Fibroblast of pulmonary artery (primary cell): ENCODE data around the gene GBF1.
"Not testable (repeated sequence)": the region's sequence is repeated elsewhere in the genome, so short reads cannot be mapped to it uniquely, and the experiment has no call there.

Experiments used
- DNase-seq: peaks from one replicate; pipeline ENCODE4 v3.0.0-alpha.2; 2010; ENCODE audit warnings: low read depth
- H3K4me3 ChIP-seq: replicated peaks from 2 replicates; pipeline ENCODE4 v1.5.1; 2011; ENCODE audit warnings: low read depth, mild to moderate bottlenecking, control low read depth, low read length, moderate library complexity
- TF ChIP-seq, protein P1 (sequence below): IDR thresholded peaks from 2 replicates; pipeline ENCODE4 v1.5.1; 2011; ENCODE audit warnings: mild to moderate bottlenecking, control low read depth, low read length, inconsistent platforms; ENCODE audit errors: missing control alignments

GBF1 gene

DNA sequence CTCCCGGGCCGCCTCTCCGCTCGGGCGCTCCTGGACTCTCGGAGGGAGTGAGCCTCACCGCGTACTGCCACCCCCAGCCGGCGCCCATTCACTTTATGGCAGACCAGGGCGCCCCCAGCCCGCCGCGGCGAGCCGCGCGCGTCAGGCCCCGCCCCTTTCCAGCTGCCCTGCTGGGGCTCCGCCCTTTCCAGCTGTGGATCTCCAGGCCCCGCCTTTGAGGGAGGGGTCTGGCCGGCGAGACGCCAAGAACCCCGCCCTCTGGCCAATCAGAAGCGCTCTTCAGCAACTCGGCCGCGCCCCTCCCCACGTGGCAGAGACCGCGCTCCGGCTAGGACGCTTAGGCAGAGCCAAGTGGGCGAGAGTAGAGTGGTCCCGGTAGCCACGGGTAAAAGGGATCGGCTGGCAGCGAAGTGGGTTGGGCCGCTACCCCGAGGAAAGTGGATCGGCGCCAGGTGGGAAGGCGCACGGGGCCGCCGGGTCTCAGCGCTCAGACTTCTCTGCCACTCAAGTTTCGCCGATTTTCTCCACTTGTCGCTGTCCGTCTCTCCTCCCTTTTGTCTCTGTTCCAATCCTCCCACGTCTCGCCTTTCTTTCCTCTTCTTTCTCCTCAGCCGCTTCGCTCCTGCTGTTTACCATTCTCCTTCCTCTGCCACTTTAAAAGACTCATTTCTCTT, 3.8 kb upstream of the GBF1 start, which contains the start of gene PITX3:
TSS of gene PITX3 (minus strand) at position 69 of the 674 bp plus-strand sequence. CDS start 9,432 bp downstream, outside the sequence.
- peak; percentile 93 for DNase-seq
- peak within 1 kb of the TSS; percentile 67 for H3K4me3 ChIP-seq
- TF ChIP-seq, protein P1, sequence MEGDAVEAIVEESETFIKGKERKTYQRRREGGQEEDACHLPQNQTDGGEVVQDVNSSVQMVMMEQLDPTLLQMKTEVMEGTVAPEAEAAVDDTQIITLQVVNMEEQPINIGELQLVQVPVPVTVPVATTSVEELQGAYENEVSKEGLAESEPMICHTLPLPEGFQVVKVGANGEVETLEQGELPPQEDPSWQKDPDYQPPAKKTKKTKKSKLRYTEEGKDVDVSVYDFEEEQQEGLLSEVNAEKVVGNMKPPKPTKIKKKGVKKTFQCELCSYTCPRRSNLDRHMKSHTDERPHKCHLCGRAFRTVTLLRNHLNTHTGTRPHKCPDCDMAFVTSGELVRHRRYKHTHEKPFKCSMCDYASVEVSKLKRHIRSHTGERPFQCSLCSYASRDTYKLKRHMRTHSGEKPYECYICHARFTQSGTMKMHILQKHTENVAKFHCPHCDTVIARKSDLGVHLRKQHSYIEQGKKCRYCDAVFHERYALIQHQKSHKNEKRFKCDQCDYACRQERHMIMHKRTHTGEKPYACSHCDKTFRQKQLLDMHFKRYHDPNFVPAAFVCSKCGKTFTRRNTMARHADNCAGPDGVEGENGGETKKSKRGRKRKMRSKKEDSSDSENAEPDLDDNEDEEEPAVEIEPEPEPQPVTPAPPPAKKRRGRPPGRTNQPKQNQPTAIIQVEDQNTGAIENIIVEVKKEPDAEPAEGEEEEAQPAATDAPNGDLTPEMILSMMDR: no peak

DNA sequence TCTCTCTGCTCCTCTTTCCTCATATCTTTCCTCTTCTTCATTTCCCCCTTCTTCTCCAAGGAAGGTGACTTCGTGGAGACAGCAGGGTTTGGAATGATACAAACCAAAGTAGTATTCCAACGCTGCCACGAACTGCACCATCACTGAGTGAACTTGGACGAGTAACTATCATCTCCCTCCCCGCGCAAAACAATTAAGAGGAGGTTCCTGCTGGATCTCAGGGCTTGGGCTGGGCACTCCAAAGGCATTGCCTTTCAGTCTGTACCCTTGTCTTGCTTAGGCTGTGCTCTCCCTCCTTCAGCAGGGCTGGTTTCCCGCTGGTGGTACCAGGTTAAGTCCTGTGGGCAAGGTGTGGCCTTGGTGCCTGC, 3.2 kb upstream of the GBF1 start:
- no peak for DNase-seq
- TF ChIP-seq, protein P1: no peak
- H3K4me3 ChIP-seq: peak overlapping the region; percentile 67

DNA sequence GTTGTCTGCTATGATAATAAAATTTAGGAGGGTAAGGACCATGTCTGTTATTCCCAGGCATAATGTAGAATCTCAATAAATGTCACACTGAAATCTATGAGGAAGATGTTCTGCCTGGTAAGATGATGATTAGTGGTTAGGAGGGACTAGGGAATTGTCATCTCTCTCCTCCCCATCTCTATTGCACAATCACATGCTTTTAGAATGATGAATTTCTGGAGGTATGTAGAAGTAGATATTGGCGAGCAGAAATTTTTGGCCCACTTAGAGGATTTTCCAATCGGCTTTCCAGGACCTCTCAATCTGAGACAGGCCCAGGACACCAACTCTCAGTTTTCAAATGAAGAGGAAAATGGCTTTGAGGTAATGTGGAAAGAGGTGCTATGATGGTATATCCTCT, 2.0 kb upstream of the GBF1 start:
- H3K4me3 ChIP-seq: no peak overlapping the region
- TF ChIP-seq, protein P1: no peak
- DNase-seq: peak; percentile 84

DNA sequence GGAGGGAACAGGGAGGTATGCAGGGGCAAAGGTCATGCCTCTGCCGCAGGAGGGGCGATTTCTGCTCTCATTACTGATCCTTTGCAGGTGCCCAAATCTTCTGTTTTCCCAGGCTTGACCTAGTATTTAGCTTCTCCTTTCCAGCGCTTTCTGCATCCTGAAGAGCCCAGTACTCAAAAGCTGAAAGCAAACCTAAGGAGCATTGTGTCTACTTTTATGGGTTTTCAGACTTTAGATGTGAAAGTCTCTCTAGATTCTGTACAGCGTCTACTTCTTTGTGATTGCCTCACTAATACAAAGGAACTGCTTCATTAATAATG, 560 bp downstream of the GBF1 start:
- peak overlapping the region; percentile 99 for H3K4me3 ChIP-seq
- TF ChIP-seq, protein P1: no peak

DNA sequence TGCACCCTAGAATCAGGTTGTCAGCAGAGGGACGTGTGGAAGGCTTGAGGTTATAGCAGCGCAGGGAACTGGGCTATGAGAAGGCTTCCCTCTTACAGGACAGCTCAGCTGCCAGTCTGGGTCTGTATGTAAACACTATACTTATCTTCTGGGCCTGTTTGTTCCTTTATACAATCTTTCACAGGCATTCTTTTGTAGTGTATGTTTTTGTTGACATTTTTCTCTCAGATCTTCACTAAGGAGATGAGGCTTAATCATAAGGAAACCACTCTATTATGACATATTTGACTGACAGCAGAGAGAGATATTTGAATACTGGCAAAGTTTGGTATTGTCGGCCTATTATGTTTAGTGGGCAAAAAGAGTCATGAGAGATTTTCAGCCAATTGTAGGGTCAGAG, 929 bp downstream of the GBF1 start:
- TF ChIP-seq, protein P1: no peak
- DNase-seq: peak; percentile 33
- H3K4me3 ChIP-seq: peak overlapping the region; percentile 99

More for the DNA sequence above, 560 bp downstream of the GBF1 start:
- no peak for DNase-seq

DNA sequence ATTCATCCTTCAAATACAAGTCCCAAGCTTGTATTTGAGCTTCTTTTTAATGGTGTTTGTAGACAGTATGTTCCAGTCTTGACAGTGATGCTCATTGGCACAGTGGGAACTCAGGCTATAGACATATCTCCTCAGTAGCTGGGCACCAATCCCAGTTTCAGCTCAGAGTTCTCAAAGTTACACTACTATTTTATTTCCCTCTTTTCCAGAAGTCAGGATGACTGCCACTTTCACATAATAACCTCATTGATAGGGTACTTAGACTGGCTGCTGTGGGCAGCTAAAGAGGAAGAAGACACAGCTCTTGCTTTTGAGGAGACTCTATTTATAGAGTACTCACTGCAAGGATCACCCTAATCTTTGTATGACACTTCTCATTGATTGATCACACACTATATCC, 2.4 kb downstream of the GBF1 start:
- DNase-seq: no peak
- H3K4me3 ChIP-seq: no peak overlapping the region
- TF ChIP-seq, protein P1: no peak

DNA sequence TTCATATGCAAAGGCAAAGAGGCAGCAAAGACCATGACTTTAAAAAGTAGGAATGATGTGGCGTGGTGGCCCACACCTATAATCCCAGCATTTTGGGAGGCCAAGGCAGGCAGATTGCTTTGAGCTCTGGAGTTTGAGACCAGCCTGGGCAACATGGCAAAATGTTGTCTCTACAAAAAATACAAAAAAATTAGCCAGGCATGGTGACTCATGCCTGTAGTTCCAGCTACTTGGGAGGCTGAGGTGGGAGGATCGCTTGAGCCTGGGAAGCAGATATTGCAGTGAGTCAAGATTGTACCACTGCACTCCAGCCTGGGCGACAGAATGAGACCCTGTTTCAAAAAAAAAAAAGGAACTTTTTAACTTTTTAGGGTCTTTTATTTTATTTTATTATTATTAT, 7.2 kb downstream of the GBF1 start:
- H3K4me3 ChIP-seq: not testable (repeated sequence)
- peak; percentile 49 for DNase-seq
